ENCODE measurements around the gene LRFN5. TPM values are rescaled to one million over a fixed set of nuclear protein-coding genes. Genes with fewer than 3 reads are reported as not detected.

Gene LRFN5
- total RNA-seq, 1 experiment from 2014 or later = not detected

DNA sequence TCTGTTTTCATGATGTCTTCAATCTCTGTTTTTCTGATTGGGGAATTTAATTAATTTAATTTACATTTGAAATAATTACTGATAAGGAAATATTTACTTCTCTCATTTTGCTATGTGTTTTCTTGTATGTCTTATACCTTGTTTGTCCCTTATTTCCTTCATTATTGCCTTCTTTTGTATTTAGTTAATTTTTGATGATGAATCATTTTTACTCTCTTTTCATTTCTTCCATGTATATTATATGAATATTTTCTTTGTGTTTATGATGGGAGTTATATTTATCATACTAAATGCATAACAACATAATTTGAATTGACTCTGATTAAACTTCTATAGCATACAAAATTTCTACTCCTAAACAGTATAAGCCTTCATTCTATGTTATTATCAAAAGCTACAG is 309.6 kb downstream of the LRFN5 start:
- no peaks in the 10 kb centered on the region for H3K36me3 ChIP-seq (ENCODE audit: control insufficient read depth in 1 of 2, insufficient read depth in 2 of 2, low read length in 2 of 2)
- no peak overlapping the region for H3K4me3 ChIP-seq (replicated peaks in 1 of 2; ENCODE audit: low read depth in 1 of 2, low read length in 2 of 2)
- no peak overlapping the region for H3K4me2 ChIP-seq (ENCODE audit: low read length)
- ChIA-PET CTCF (no interaction called here), POLR2A (no interaction called here), RAD21 (ENCODE audit: low non-redundant PET in 1 of 2, low total read pairs in 2 of 2, uncharacterized antibody in 2 of 2, unreplicated experiment in 2 of 2) (no interaction called here)
- BruUV-seq (replicated peaks) = no TSS peak
- TF ChIP-seq EZH2 (IDR thresholded peaks at IDR 0.05) = no peak
- no peak for TF ChIP-seq EGR1 (IDR thresholded peaks at IDR 0.05; ENCODE audit: low read depth)
- TF ChIP-seq RAD21 (IDR thresholded peaks at IDR 0.05; ENCODE audit: low read depth) = no peak
- TF ChIP-seq YY1 (IDR thresholded peaks at IDR 0.05; ENCODE audit: extremely low read depth, insufficient replicate concordance, low read depth, low read length) = no peak
- TF ChIP-seq POLR2A (IDR thresholded peaks at IDR 0.05; ENCODE audit: borderline replicate concordance, extremely low read depth, insufficient read depth, insufficient read length) = no peak
- TF ChIP-seq, protein P1, sequence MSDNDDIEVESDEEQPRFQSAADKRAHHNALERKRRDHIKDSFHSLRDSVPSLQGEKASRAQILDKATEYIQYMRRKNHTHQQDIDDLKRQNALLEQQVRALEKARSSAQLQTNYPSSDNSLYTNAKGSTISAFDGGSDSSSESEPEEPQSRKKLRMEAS (IDR thresholded peaks at IDR 0.05) = no peak
- TF ChIP-seq FOSL1 (IDR thresholded peaks at IDR 0.05; ENCODE audit: low read depth) = no peak
- no peak for TF ChIP-seq TCF7L2 (IDR thresholded peaks at IDR 0.05; ENCODE audit: borderline replicate concordance, extremely low read depth, insufficient read depth, insufficient read length)
- TF ChIP-seq, protein P2, sequence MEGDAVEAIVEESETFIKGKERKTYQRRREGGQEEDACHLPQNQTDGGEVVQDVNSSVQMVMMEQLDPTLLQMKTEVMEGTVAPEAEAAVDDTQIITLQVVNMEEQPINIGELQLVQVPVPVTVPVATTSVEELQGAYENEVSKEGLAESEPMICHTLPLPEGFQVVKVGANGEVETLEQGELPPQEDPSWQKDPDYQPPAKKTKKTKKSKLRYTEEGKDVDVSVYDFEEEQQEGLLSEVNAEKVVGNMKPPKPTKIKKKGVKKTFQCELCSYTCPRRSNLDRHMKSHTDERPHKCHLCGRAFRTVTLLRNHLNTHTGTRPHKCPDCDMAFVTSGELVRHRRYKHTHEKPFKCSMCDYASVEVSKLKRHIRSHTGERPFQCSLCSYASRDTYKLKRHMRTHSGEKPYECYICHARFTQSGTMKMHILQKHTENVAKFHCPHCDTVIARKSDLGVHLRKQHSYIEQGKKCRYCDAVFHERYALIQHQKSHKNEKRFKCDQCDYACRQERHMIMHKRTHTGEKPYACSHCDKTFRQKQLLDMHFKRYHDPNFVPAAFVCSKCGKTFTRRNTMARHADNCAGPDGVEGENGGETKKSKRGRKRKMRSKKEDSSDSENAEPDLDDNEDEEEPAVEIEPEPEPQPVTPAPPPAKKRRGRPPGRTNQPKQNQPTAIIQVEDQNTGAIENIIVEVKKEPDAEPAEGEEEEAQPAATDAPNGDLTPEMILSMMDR (IDR thresholded peaks at IDR 0.05 in 2 of 3, conservative IDR thresholded peaks at IDR 0.05 in 1 of 3; ENCODE audit: borderline replicate concordance in 1 of 3, insufficient read depth in 1 of 3, low read depth in 2 of 3, low read length in 2 of 3) = no peak
- TF ChIP-seq CEBPB (IDR thresholded peaks at IDR 0.05; ENCODE audit: low read depth) = no peak
- TF ChIP-seq SRF (IDR thresholded peaks at IDR 0.05; ENCODE audit: low read depth) = no peak
- no peaks in the 10 kb centered on the region for H4K20me1 ChIP-seq (ENCODE audit: insufficient read depth)
- H3K4me1 ChIP-seq (ENCODE audit: control insufficient read depth in 1 of 2, insufficient read depth in 2 of 2, low read length in 2 of 2) = no peaks in the 10 kb centered on the region
- no peaks in the 10 kb centered on the region for H3K9me2 ChIP-seq (ENCODE audit: insufficient read depth)
- ATAC-seq = no peak
- no peaks in the 10 kb centered on the region; a peak in 1 of 4 replicates for H3K9me3 ChIP-seq (ENCODE audit: control insufficient read depth in 1 of 2, insufficient read depth in 1 of 2, low read depth in 1 of 2, low read length in 2 of 2)
- H2AFZ ChIP-seq (ENCODE audit: low read depth, low read length, poor library complexity, severe bottlenecking) = no peak overlapping the region
- DNase-seq (ENCODE audit: low read depth, low spot score) = no peak
- no peak overlapping the region for H3K27ac ChIP-seq (ENCODE audit: low read depth, low read length)
- intact Hi-C loops (cut with micrococcal nuclease) = no loop called here
- H3K79me2 ChIP-seq (ENCODE audit: insufficient read depth, low read length) = no peaks in the 10 kb centered on the region
- no peak overlapping the region for H3K9ac ChIP-seq (ENCODE audit: low read length)
- no peaks in the 10 kb centered on the region for H3K27me3 ChIP-seq (ENCODE audit: insufficient read depth, low read length)

All from HCT116 (cell line).